Stomach (tissue), 9 donors: ENCODE data around the gene PTN. TPM values are rescaled to one million over a fixed set of nuclear protein-coding genes. Genes with fewer than 3 reads are reported as not detected.

ENCODE experiments used
- DNase-seq, 2 donors: peaks; one replicate each; pipeline versions ENCODE4 v3.0.0 to v3.0.0-alpha.2; 2013 to 2019
- H3K27ac ChIP-seq, 5 donors: fragments of 200-600 bp in 4 of 5; sonication (generic) in 4 of 5; one replicate each; pipeline ENCODE4 v1.5.1; 2013 to 2019; ENCODE audit warnings: mild to moderate bottlenecking in 1 of 5, moderate library complexity in 1 of 5
- H3K27me3 ChIP-seq, 3 donors: fragments of 200-600 bp; sonication (generic); one replicate each; pipeline ENCODE4 v1.5.1; 2017 to 2019; ENCODE audit warnings: mixed run types in 1 of 3
- H3K36me3 ChIP-seq, 4 donors: fragments of 200-600 bp; sonication (generic); 1 replicate in 3 of 4; 2 replicates in 1 of 4; pipeline ENCODE4 v1.5.1; 2016 to 2019
- H3K4me1 ChIP-seq, 4 donors: fragments of 200-600 bp; sonication (generic); one replicate each; pipeline ENCODE4 v1.5.1; 2016 to 2019
- H3K4me3 ChIP-seq, 4 donors: fragments of 200-600 bp; sonication (generic) in 3 of 4; one replicate each; pipeline ENCODE4 v1.5.1; 2016 to 2019; ENCODE audit warnings: mild to moderate bottlenecking in 1 of 4
- H3K9me3 ChIP-seq, 4 donors: fragments of 200-600 bp; sonication (generic); one replicate each; pipeline ENCODE4 v1.5.1; 2016 to 2019
- EP300 ChIP-seq: sonication (generic); formaldehyde crosslinking; IDR thresholded peaks from one replicate; pipeline ENCODE4 v1.6.1; 2017; ENCODE audit warnings: antibody characterized with exemption
- POLR2A ChIP-seq, 4 donors: fragments of 450-650 bp; IDR thresholded peaks; one replicate each; pipeline ENCODE4 v1.6.1; 2016; ENCODE audit warnings: antibody characterized with exemption in 4 of 4, control low read depth in 2 of 4, mild to moderate bottlenecking in 1 of 4, moderate library complexity in 1 of 4
- POLR2AphosphoS5 ChIP-seq, 3 donors: sonication (generic); formaldehyde crosslinking; IDR thresholded peaks; one replicate each; pipeline ENCODE4 v1.6.1; 2016; ENCODE audit warnings: antibody characterized with exemption in 3 of 3
- WGBS, 5 donors: extraction: QIAGEN DNeasy Blood & Tissue Kit in 3 of 5; methylation state at CpG; one replicate each; pipeline versions ENCODE4 v1.1.5 to v1.1.7; 2013 to 2018; 5-methylcytosine and 5-hydroxymethylcytosine counted together
- intact Hi-C: fragments of 100-400 bp; cut with DNase I; formaldehyde crosslinking; loops from one replicate; pipeline ENCODE4 v1.15.1; 2023; ENCODE audit warnings: low total_unique reads
- polyA plus RNA-seq, 3 donors: library from polyadenylated mRNA; stranded (reverse); fragments of 200-250 nt; gene quantifications; one replicate each; pipeline ENCODE4 v1.2.3, GENCODE V29; 2013
- total RNA-seq, 5 donors: library from RNA; depleted of rRNA; stranded (reverse); fragments of >200 nt; gene quantifications; one replicate each; pipeline versions ENCODE4 v1.1.0 to v1.2.3, GENCODE V29; 2014 to 2016
- TF ChIP-seq, protein P1 (sequence below), 7 experiments: fragments of 450-650 bp in 4 of 7; fragments of 200-600 bp in 3 of 7; sonication (generic) in 3 of 7; IDR thresholded peaks; one replicate each; pipeline ENCODE4 v1.5.1; 2016 to 2019; ENCODE audit warnings: antibody characterized with exemption in 7 of 7, control low read depth in 2 of 7, mild to moderate bottlenecking in 1 of 7
- donor health status: healthy with polysubstance abuse.
- donor health status: Bipolar disorder and iron deficiency.
- donor health status: healthy.

PTN gene
- total and polyA plus RNA-seq, 8 donors: 1.4 to 47.4 (median 6.4) TPM; not detected in 1

DNA sequence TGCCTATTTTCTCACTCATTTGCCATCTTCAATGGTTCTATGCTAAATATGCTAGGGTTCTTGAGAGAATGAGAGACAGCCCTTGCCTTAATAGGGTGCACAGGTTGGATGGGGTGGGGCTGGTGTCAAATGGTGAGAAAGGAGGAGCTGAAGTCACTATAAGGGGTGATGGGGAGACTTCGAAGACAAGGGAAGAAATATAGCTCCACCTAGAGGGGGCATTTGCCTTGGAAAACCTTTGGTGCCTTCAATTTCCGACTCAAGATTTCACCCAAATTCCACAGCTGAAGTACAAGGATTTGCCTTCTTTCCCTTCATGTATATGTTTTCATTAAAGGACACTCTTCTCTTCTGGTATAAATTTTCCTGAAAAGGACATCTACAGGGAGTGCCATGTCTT is 5.6 kb downstream of the PTN start:
- Histone ChIP-seq H3K27me3 (no peaks in the 10 kb centered on the region), H3K36me3 (no peaks in the 10 kb centered on the region), H3K27ac (no peak overlapping the region), H3K4me3 (no peak overlapping the region), H3K9me3 (no peaks in the 10 kb centered on the region), H3K4me1 (peaks cover 2 to 4% (median 3%) of the 10 kb centered on the region in 4 donors)
- 49 to 73% (median 55%) methylated on average over 2 of the region's 2 CpGs for WGBS, 5 donors
- TF ChIP-seq POLR2AphosphoS5 (IDR thresholded peaks at IDR 0.05) (no peak), POLR2A (IDR thresholded peaks at IDR 0.05) (no peak), EP300 (no peak)
- TF ChIP-seq, protein P1, sequence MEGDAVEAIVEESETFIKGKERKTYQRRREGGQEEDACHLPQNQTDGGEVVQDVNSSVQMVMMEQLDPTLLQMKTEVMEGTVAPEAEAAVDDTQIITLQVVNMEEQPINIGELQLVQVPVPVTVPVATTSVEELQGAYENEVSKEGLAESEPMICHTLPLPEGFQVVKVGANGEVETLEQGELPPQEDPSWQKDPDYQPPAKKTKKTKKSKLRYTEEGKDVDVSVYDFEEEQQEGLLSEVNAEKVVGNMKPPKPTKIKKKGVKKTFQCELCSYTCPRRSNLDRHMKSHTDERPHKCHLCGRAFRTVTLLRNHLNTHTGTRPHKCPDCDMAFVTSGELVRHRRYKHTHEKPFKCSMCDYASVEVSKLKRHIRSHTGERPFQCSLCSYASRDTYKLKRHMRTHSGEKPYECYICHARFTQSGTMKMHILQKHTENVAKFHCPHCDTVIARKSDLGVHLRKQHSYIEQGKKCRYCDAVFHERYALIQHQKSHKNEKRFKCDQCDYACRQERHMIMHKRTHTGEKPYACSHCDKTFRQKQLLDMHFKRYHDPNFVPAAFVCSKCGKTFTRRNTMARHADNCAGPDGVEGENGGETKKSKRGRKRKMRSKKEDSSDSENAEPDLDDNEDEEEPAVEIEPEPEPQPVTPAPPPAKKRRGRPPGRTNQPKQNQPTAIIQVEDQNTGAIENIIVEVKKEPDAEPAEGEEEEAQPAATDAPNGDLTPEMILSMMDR (IDR thresholded peaks at IDR 0.05): no peak
- no peak for DNase-seq
- intact Hi-C loops: no loop called here

DNA sequence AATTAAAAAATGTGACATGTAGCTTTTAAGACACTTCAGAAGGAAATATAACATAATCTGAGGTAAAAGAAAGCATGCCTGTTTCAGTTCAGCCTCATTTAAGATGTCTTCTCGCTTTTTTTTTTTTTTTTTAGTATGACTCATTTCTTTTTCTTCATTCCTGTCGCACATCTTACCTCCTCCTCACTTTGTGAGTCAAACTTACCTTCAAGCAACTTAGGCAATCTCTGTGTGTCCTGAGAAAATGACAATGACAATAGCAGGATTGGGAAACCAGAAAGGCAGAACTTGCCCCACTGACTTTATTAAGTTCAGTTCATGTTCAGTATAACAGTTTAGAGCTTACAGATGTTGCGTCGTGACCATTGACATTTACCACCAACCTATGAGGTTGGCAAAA is 7.7 kb downstream of the PTN start:
- no peak for TF ChIP-seq POLR2A (IDR thresholded peaks at IDR 0.05)
- no peak for TF ChIP-seq POLR2AphosphoS5 (IDR thresholded peaks at IDR 0.05)
- TF ChIP-seq, protein P1 (IDR thresholded peaks at IDR 0.05): no peak
- TF ChIP-seq EP300: no peak
- H3K36me3 ChIP-seq: no peaks in the 10 kb centered on the region
- no peak overlapping the region for H3K4me3 ChIP-seq
- H3K27ac ChIP-seq: no peak overlapping the region
- H3K4me1 ChIP-seq: no peaks in the 10 kb centered on the region
- no peaks in the 10 kb centered on the region for H3K9me3 ChIP-seq
- intact Hi-C loops: no loop called here
- 79 to 90% (median 83%) methylated on average over 4 of the region's 4 CpGs for WGBS, 5 donors
- no peak for DNase-seq
- no peaks in the 10 kb centered on the region for H3K27me3 ChIP-seq

DNA sequence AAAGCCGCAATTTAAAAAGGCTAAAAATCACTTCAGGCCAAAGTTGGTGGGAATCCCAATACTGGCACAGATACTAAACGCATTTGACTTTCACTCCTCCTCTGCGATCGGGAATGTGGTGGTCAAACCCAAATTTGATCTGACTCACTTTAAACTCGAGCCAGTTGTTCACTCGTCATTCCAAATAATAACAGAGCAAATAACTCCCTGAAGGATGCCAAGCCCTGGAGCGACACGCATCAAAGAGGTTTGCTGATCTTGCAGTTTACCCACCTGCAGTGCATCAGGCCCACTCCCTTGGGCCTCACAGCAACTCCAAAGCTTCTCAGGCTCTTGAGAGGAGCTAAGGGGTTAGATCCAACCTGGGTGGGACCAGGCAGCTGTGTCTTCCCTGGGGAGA is 12.2 kb downstream of the PTN start:
- Histone ChIP-seq H3K36me3 (no peaks in the 10 kb centered on the region), H3K4me3 (no peak overlapping the region), H3K9me3 (no peaks in the 10 kb centered on the region)

DNA sequence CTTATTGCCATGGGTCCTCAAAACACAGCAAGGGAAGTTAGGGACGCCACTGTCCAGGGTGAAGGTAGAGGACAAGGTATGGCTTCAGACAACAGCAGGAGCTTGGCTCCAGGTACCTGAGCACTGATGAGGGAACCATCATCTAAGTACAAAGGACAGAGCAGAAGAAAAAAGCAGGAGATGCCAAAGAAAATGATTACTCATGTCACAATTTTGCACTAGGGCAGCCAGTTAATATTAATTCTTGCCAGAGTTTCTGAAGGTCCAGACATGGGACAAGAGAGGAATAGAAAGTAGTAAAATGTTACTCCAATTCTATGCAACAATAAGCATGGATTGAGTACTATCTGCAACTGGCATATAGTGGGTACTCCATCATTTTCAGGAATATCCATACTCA is 14.1 kb downstream of the PTN start:
- DNase-seq: no peak
- TF ChIP-seq EP300: no peak
- no peak for TF ChIP-seq POLR2A (IDR thresholded peaks at IDR 0.05)
- no peak for TF ChIP-seq POLR2AphosphoS5 (IDR thresholded peaks at IDR 0.05)
- TF ChIP-seq, protein P1 (IDR thresholded peaks at IDR 0.05): no peak
- intact Hi-C loops: no loop called here
- H3K4me3 ChIP-seq: no peak overlapping the region
- 89 to 100% (median 90%) methylated on average over 1 of the region's 1 CpG for WGBS, 5 donors
- H3K4me1 ChIP-seq: no peaks in the 10 kb centered on the region
- H3K27ac ChIP-seq: no peak overlapping the region
- H3K27me3 ChIP-seq: no peaks in the 10 kb centered on the region
- H3K36me3 ChIP-seq: no peaks in the 10 kb centered on the region
- no peaks in the 10 kb centered on the region for H3K9me3 ChIP-seq

More for the DNA sequence above, 12.2 kb downstream of the PTN start:
- Histone ChIP-seq H3K27ac (no peak overlapping the region), H3K27me3 (no peaks in the 10 kb centered on the region), H3K4me1 (no peaks in the 10 kb centered on the region)
- intact Hi-C loops: no loop called here
- TF ChIP-seq, protein P1 (IDR thresholded peaks at IDR 0.05): no peak
- TF ChIP-seq EP300 (no peak), POLR2A (IDR thresholded peaks at IDR 0.05) (no peak), POLR2AphosphoS5 (IDR thresholded peaks at IDR 0.05) (no peak)
- no peak for DNase-seq
- 50 to 60% (median 54%) methylated on average over 8 of the region's 8 CpGs for whole genome bisulfite sequencing, 5 donors
